Lung (tissue), 12 donors: ENCODE results near the gene ATP5PO. TPM values are rescaled to one million over a fixed set of nuclear protein-coding genes. Genes with fewer than 3 reads are reported as not detected.

ENCODE experiments used
- ATAC-seq: fragments of 200-7000 bp; cut with Tn5 transposase; one replicate; pipeline ENCODE4 v1.9.1; 2020; ENCODE audit warnings: moderate number of reproducible peaks; ENCODE audit not compliant: insufficient read depth, low FRiP score
- DNase-seq, 3 donors: peaks; one replicate each; pipeline ENCODE4 v3.0.0-alpha.2; 2013 to 2017
- H3K27ac ChIP-seq, 2 donors: one replicate each; pipeline ENCODE4 v1.5.1; 2013; ENCODE audit warnings: mild to moderate bottlenecking in 2 of 2, moderate library complexity in 2 of 2, control low read depth in 1 of 2, inconsistent platforms in 1 of 2, low read depth in 1 of 2, low read length in 1 of 2
- H3K27me3 ChIP-seq, 3 donors: one replicate each; pipeline ENCODE4 v1.5.1; 2013; ENCODE audit warnings: low read length in 2 of 3; ENCODE audit not compliant: control insufficient read depth in 3 of 3, insufficient read depth in 3 of 3
- H3K36me3 ChIP-seq, 4 donors: one replicate each; pipeline ENCODE4 v1.5.1; 2013; ENCODE audit warnings: low read length in 4 of 4, mild to moderate bottlenecking in 1 of 4, moderate library complexity in 1 of 4; ENCODE audit not compliant: control insufficient read depth in 4 of 4, insufficient read depth in 4 of 4
- H3K4me1 ChIP-seq, 5 donors: one replicate each; pipeline ENCODE4 v1.5.1; 2013; ENCODE audit warnings: low read length in 5 of 5, mild to moderate bottlenecking in 2 of 5, moderate library complexity in 1 of 5; ENCODE audit not compliant: control insufficient read depth in 5 of 5, insufficient read depth in 5 of 5
- H3K4me3 ChIP-seq: one replicate; pipeline ENCODE4 v1.5.1; 2013; ENCODE audit warnings: mild to moderate bottlenecking, control low read depth, moderate library complexity
- H3K9ac ChIP-seq, 2 donors: one replicate each; pipeline ENCODE4 v1.5.1; 2013; ENCODE audit warnings: low read length in 2 of 2, control low read depth in 1 of 2; ENCODE audit not compliant: insufficient read depth in 1 of 2
- H3K9me3 ChIP-seq, 4 donors: one replicate each; pipeline ENCODE4 v1.5.1; 2013; ENCODE audit warnings: low read length in 3 of 4, mild to moderate bottlenecking in 1 of 4, moderate library complexity in 1 of 4; ENCODE audit not compliant: control insufficient read depth in 4 of 4, insufficient read depth in 3 of 4
- WGBS, 2 donors: extraction: QIAGEN DNeasy Blood & Tissue Kit; methylation state at CpG; one replicate each; pipeline ENCODE4 v1.1.7; 2013; 5-methylcytosine and 5-hydroxymethylcytosine counted together
- polyA plus RNA-seq, 2 donors: library from polyadenylated mRNA; stranded (reverse); fragments of 200-250 nt; gene quantifications; one replicate each; pipeline ENCODE4 v1.2.1, GENCODE V29; 2013
- total RNA-seq, 2 donors: library from RNA; depleted of rRNA in 1 of 2; stranded (reverse); fragments of >200 nt in 1 of 2; gene quantifications; one replicate each; pipeline ENCODE4 v1.2.1, GENCODE V29; 2014 to 2021
- TF ChIP-seq, protein P1 (sequence below): IDR thresholded peaks from 2 replicates; pipeline ENCODE4 v1.5.1; 2012; ENCODE audit warnings: mild to moderate bottlenecking; ENCODE audit errors: control extremely low read depth, extremely low read depth
- donor health status: control.
- donor health status: control.
- donor health status: Bipolar disorder and iron deficiency.
- donor health status: healthy.
- donor health status: DM: yes; HTN: yes; CAD: no.

The ATP5PO gene
- total and polyA plus RNA-seq, 4 donors = 146 to 287 (median 175) TPM

DNA sequence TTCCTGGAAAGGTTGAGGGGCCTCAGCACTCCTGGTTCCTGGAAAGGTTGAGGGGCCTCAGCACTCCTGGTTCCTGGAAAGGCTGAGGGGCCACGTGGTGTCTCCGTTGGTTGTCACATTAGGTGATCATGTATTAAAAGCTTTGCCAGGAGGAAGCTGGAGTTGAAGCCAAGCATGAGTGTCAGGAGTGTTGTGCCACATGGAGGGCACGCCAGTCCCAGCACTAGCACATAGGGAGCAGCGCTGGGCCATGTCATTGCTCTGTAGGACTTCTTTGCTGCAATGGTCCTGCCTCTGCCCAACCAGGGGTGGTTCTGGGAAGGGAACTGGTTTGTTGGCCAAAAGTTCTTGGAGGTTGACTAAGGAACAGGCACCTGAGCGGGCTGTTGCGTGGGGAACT is 13.3 kb downstream of the ATP5PO start:
- Histone ChIP-seq H3K9ac (no peak overlapping the region), H3K4me3 (no peak overlapping the region), H3K36me3 (peaks cover 15 to 38% (median 31%) of the 10 kb centered on the region in 4 donors), H3K27ac (no peak overlapping the region), H3K27me3 (no peaks in the 10 kb centered on the region), H3K9me3 (no peaks in the 10 kb centered on the region), H3K4me1 (peaks cover 0 to 14% (median 0%) of the 10 kb centered on the region in 5 donors)
- TF ChIP-seq, protein P1, sequence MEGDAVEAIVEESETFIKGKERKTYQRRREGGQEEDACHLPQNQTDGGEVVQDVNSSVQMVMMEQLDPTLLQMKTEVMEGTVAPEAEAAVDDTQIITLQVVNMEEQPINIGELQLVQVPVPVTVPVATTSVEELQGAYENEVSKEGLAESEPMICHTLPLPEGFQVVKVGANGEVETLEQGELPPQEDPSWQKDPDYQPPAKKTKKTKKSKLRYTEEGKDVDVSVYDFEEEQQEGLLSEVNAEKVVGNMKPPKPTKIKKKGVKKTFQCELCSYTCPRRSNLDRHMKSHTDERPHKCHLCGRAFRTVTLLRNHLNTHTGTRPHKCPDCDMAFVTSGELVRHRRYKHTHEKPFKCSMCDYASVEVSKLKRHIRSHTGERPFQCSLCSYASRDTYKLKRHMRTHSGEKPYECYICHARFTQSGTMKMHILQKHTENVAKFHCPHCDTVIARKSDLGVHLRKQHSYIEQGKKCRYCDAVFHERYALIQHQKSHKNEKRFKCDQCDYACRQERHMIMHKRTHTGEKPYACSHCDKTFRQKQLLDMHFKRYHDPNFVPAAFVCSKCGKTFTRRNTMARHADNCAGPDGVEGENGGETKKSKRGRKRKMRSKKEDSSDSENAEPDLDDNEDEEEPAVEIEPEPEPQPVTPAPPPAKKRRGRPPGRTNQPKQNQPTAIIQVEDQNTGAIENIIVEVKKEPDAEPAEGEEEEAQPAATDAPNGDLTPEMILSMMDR = no peak
- DNase-seq (no peak), ATAC-seq (no peak)
- WGBS, 2 donors = 86 to 92% methylated on average over 6 of the region's 6 CpGs

DNA sequence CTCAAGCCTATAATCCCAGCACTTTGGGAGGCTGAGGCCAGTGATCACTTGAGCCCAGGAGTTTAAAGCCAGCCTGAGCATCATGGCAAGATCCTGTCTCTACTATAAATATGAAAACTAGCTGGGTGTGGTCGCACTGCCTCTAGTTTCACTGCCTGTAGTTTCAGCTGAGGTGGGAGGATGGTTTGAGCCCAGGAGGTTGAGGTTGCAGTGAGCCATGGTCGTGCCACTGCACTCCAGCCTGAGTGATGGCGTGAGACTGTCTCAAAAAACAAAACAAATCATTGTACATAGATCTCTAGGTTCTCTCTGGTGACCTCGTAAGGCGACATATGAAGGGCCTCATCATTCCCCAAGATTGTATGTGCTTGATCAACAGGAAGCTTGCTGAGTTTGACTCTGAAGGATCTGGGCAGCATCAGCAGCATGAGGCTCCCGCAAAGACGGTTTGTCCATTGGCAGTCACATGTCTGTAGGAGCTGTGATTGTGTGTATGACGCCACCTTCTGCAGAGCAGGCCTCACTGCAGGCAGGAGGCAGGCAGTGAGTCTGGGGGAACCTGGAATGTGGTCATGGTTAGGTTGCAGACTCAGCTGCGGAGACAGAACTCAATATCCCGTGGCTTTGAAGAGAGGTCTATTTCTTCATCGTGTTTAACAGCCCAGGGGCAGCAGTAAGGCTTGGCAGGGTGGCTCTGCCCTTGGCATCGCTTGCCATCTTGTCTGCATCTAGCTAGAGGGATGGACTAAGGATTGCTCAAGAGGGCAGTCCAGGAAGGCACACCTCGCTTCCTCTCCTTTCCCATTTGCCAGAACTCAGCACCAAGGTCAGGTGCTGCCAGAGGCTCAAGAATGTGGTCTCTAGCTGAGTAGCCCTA is 14.0 kb downstream of the ATP5PO start:
- DNase-seq (peak; percentile 44 to 60 (median 51)), ATAC-seq (no peak)
- H3K27me3 ChIP-seq = no peaks in the 10 kb centered on the region
- peaks cover 0 to 14% (median 0%) of the 10 kb centered on the region in 5 donors for H3K4me1 ChIP-seq
- H3K4me3 ChIP-seq = no peak overlapping the region
- H3K27ac ChIP-seq = no peak overlapping the region
- H3K36me3 ChIP-seq = peaks cover 9 to 36% (median 27%) of the 10 kb centered on the region in 4 donors
- TF ChIP-seq, protein P1 = no peak
- H3K9me3 ChIP-seq = no peaks in the 10 kb centered on the region
- no peak overlapping the region for H3K9ac ChIP-seq
- 77 to 82% methylated on average over 13 of the region's 13 CpGs for WGBS, 2 donors

- no peaks in the 10 kb centered on the region for H3K27me3 ChIP-seq
- 81 to 87% methylated on average over 5 of the region's 5 CpGs for WGBS, 2 donors
- H3K9ac ChIP-seq = no peak overlapping the region
- H3K4me1 ChIP-seq = peaks cover 0 to 23% (median 3%) of the 10 kb centered on the region in 5 donors
- peak; percentile 39 to 59 (median 44) for DNase-seq
- no peak overlapping the region for H3K27ac ChIP-seq
- H3K4me3 ChIP-seq = no peak overlapping the region
- H3K9me3 ChIP-seq = no peaks in the 10 kb centered on the region
- H3K36me3 ChIP-seq = peaks cover 0 to 21% (median 11%) of the 10 kb centered on the region in 4 donors
- no peak for ATAC-seq
- TF ChIP-seq, protein P1 = no peak
Observed at GRCh38 chr21:33899199-33899598, 16.4 kb downstream of the ATP5PO start.
